IMR-90 (cell line): ENCODE measurements around the gene CARD14. TPM values are rescaled to one million over a fixed set of nuclear protein-coding genes. Genes with fewer than 3 reads are reported as not detected.
"Not testable (repeated sequence)": the region's sequence is repeated elsewhere in the genome, so short reads cannot be mapped to it uniquely, and the experiment has no call there.

ENCODE experiments used
- ATAC-seq: fragments of 200-7000 bp; cut with Tn5 transposase; 2 replicates; pipeline ENCODE4 v1.9.1; 2020; ENCODE audit warnings: low read depth, mild to moderate bottlenecking, moderate library complexity
- BruUV-seq: library from RNA; stranded (reverse); fragments of 400-500 nt; replicated peaks from 2 replicates; lab custom pipeline; 2021; lab: Mats Ljungman, UMichigan
- CTCF ChIA-PET: fragments of 300-600 bp; formaldehyde crosslinking; extraction: SDS; loops from one replicate; lab custom pipeline; 2021; ENCODE audit warnings: antibody characterized with exemption; lab: Yijun Ruan, JAX
- POLR2A ChIA-PET: fragments of 300-600 bp; sonication (Branson Sonifier 250); formaldehyde crosslinking; loops from one replicate; lab custom pipeline; 2022; ENCODE audit warnings: antibody characterized with exemption; ENCODE audit not compliant: unreplicated experiment; lab: Charles Lee
- DNase-seq: peaks from one replicate; pipeline ENCODE4 v3.0.0; 2013
- H2AFZ ChIP-seq: replicated peaks from 2 replicates; pipeline ENCODE3; 2013; ENCODE audit warnings: low read length, mild to moderate bottlenecking; ENCODE audit not compliant: poor library complexity
- H2AK5ac ChIP-seq: 2 replicates; pipeline ENCODE4 v1.6.1; 2013; ENCODE audit warnings: low read depth, low read length, inconsistent platforms
- H2AK9ac ChIP-seq: replicated peaks from 2 replicates; pipeline ENCODE3; 2013; ENCODE audit warnings: mild to moderate bottlenecking, low read depth, low read length, moderate library complexity; ENCODE audit not compliant: poor library complexity
- H2BK120ac ChIP-seq: 2 replicates; pipeline ENCODE4 v1.6.1; 2013; ENCODE audit warnings: low read depth, low read length, inconsistent platforms
- H2BK15ac ChIP-seq: 3 replicates; pipeline ENCODE4 v1.6.1; 2013; ENCODE audit warnings: low read depth, low read length, inconsistent platforms
- H2BK20ac ChIP-seq: 2 replicates; pipeline ENCODE4 v1.6.1; 2013; ENCODE audit warnings: low read depth, mild to moderate bottlenecking, inconsistent platforms, low read length, moderate library complexity
- H2BK5ac ChIP-seq: 2 replicates; pipeline ENCODE4 v1.6.1; 2013; ENCODE audit warnings: mild to moderate bottlenecking, low read depth, low read length, inconsistent platforms; ENCODE audit not compliant: poor library complexity, severe bottlenecking
- H3K14ac ChIP-seq: replicated peaks from 2 replicates; pipeline ENCODE4 v1.6.1; 2013; ENCODE audit warnings: low read depth, low read length, inconsistent platforms
- H3K18ac ChIP-seq: 2 replicates; pipeline ENCODE4 v1.6.1; 2013; ENCODE audit warnings: low read depth, low read length, control low read depth
- H3K23ac ChIP-seq: 2 replicates; pipeline ENCODE4 v1.6.1; 2013; ENCODE audit warnings: low read depth, low read length, inconsistent platforms
- H3K27ac ChIP-seq: 2 replicates; pipeline ENCODE4 v1.5.1; 2013; ENCODE audit warnings: mild to moderate bottlenecking, control low read depth, low read length; ENCODE audit not compliant: insufficient read depth
- H3K27me3 ChIP-seq: 2 replicates; pipeline ENCODE4 v1.6.1; 2013; ENCODE audit warnings: low read length; ENCODE audit not compliant: control insufficient read depth, insufficient read depth
- H3K36me3 ChIP-seq: 2 replicates; pipeline ENCODE4 v1.6.1; 2013; ENCODE audit warnings: low read length, mixed read lengths; ENCODE audit not compliant: control insufficient read depth, insufficient read depth
- H3K4ac ChIP-seq: 2 replicates; pipeline ENCODE4 v1.6.1; 2013; ENCODE audit warnings: low read depth, low read length, inconsistent platforms
- H3K4me1 ChIP-seq: 2 replicates; pipeline ENCODE4 v1.6.1; 2013; ENCODE audit warnings: low read length, mixed read lengths; ENCODE audit not compliant: control insufficient read depth, insufficient read depth
- H3K4me2 ChIP-seq: 2 replicates; pipeline ENCODE4 v1.6.1; 2013; ENCODE audit warnings: low read depth, mild to moderate bottlenecking, control low read depth, low read length, moderate library complexity
- H3K4me3 ChIP-seq: 2 replicates; pipeline ENCODE4 v1.5.1; 2013; ENCODE audit warnings: low read depth, mild to moderate bottlenecking, control low read depth, low read length, moderate library complexity; ENCODE audit not compliant: insufficient read depth
- H3K56ac ChIP-seq: 2 replicates; pipeline ENCODE4 v1.6.1; 2013; ENCODE audit warnings: low read length, inconsistent platforms; ENCODE audit not compliant: insufficient read depth; ENCODE audit errors: extremely low read depth
- H3K79me1 ChIP-seq, 2 experiments: 2 replicates each; pipeline ENCODE4 v1.6.1; 2013; ENCODE audit warnings: low read length in 2 of 2, inconsistent platforms in 1 of 2, low read depth in 1 of 2
- H3K9ac ChIP-seq: 2 replicates; pipeline ENCODE4 v1.6.1; 2013; ENCODE audit warnings: low read depth, low read length, control low read depth
- H3K9me1 ChIP-seq: 2 replicates; pipeline ENCODE4 v1.6.1; 2013; ENCODE audit warnings: low read length, inconsistent platforms; ENCODE audit not compliant: insufficient read depth
- H3K9me3 ChIP-seq: 2 replicates; pipeline ENCODE4 v1.6.1; 2013; ENCODE audit warnings: low read length; ENCODE audit not compliant: control insufficient read depth, insufficient read depth
- H4K20me1 ChIP-seq: 2 replicates; pipeline ENCODE4 v1.6.1; 2013; ENCODE audit warnings: low read length, inconsistent platforms; ENCODE audit not compliant: insufficient read depth
- H4K5ac ChIP-seq: 2 replicates; pipeline ENCODE4 v1.6.1; 2013; ENCODE audit warnings: mild to moderate bottlenecking, low read depth, low read length, control low read depth
- H4K8ac ChIP-seq, 2 experiments: 2 replicates each; pipeline ENCODE4 v1.6.1; 2013; ENCODE audit warnings: low read depth in 2 of 2, low read length in 2 of 2, control low read depth in 1 of 2, inconsistent platforms in 1 of 2
- H4K91ac ChIP-seq: 2 replicates; pipeline ENCODE4 v1.6.1; 2013; ENCODE audit warnings: low read depth, low read length, inconsistent platforms; ENCODE audit not compliant: insufficient read depth
- RCOR1 ChIP-seq: IDR thresholded peaks from 2 replicates; pipeline ENCODE4 v1.6.1; 2012; ENCODE audit warnings: mild to moderate bottlenecking, low read length, improper control_type of control experiment; ENCODE audit not compliant: insufficient replicate concordance
- RFX5 ChIP-seq: IDR thresholded peaks from 2 replicates; pipeline ENCODE4 v1.8.0; 2012; ENCODE audit warnings: low read depth, mild to moderate bottlenecking, low read length, moderate library complexity
- WGBS, 2 experiments: methylation state at CpG; one replicate each; pipeline versions ENCODE4 v1.1.5 to v1.1.7; 2013; ENCODE audit warnings: missing lambda C conversion rate in 2 of 2; ENCODE audit not compliant: insufficient read length in 1 of 2; ENCODE audit errors: extremely low coverage in 2 of 2; 5-methylcytosine and 5-hydroxymethylcytosine counted together
- dilution Hi-C: fragments of 300-500 bp; cut with HindIII; formaldehyde crosslinking; loops from one replicate; pipeline ENCODE4 v1.14.3; 2018; ENCODE audit warnings: low sequenced_read_pairs; ENCODE audit not compliant: unreplicated experiment
- in situ Hi-C: fragments of 300-500 bp; cut with MboI; formaldehyde crosslinking; loops from 3 replicates; pipeline ENCODE4 v1.14.3; 2019; ENCODE audit warnings: low sequenced_read_pairs, inconsistent platforms, mixed read lengths
- intact Hi-C: fragments of 100-400 bp; cut with micrococcal nuclease; formaldehyde crosslinking; loops from 2 replicates; pipeline ENCODE4 v1.10.0; 2022
- polyA plus RNA-seq, 3 experiments: library from polyadenylated mRNA; depleted of rRNA; stranded (reverse); fragments of >200 nt; gene quantifications; 2 replicates each; pipeline ENCODE4 v1.2.3, GENCODE V29; 2012; ENCODE audit warnings: low replicate concordance in 1 of 3
- total RNA-seq: library from RNA; depleted of rRNA; stranded (reverse); fragments of >200 nt; gene quantifications from 2 replicates; pipeline ENCODE4 v1.2.3, GENCODE V29; 2012
- TF ChIP-seq, protein P1 (sequence below): conservative IDR thresholded peaks from 2 replicates; pipeline ENCODE4 v1.5.1; 2012; ENCODE audit warnings: mild to moderate bottlenecking, low read depth, low read length, improper control_type of control experiment
- TF ChIP-seq, protein P2 (sequence below): fragments of 150-350 bp; IDR thresholded peaks from 2 replicates; pipeline ENCODE4 v1.6.1; 2017; ENCODE audit warnings: mild to moderate bottlenecking, antibody characterized with exemption, low read length, low read depth

CARD14 gene
- total and polyA plus RNA-seq, 2 of the 4 experiments (the other 2 are of a cell fraction) = not detected

- TF ChIP-seq, protein P1, sequence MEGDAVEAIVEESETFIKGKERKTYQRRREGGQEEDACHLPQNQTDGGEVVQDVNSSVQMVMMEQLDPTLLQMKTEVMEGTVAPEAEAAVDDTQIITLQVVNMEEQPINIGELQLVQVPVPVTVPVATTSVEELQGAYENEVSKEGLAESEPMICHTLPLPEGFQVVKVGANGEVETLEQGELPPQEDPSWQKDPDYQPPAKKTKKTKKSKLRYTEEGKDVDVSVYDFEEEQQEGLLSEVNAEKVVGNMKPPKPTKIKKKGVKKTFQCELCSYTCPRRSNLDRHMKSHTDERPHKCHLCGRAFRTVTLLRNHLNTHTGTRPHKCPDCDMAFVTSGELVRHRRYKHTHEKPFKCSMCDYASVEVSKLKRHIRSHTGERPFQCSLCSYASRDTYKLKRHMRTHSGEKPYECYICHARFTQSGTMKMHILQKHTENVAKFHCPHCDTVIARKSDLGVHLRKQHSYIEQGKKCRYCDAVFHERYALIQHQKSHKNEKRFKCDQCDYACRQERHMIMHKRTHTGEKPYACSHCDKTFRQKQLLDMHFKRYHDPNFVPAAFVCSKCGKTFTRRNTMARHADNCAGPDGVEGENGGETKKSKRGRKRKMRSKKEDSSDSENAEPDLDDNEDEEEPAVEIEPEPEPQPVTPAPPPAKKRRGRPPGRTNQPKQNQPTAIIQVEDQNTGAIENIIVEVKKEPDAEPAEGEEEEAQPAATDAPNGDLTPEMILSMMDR = no peak
- TF ChIP-seq RFX5 (no peak), RCOR1 (no peak)
- TF ChIP-seq, protein P2, sequence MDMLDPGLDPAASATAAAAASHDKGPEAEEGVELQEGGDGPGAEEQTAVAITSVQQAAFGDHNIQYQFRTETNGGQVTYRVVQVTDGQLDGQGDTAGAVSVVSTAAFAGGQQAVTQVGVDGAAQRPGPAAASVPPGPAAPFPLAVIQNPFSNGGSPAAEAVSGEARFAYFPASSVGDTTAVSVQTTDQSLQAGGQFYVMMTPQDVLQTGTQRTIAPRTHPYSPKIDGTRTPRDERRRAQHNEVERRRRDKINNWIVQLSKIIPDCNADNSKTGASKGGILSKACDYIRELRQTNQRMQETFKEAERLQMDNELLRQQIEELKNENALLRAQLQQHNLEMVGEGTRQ = no peak
These were observed 87.9 kb downstream of the CARD14 start (continued) for GRCh38 chr17:80257716-80258213.

DNA sequence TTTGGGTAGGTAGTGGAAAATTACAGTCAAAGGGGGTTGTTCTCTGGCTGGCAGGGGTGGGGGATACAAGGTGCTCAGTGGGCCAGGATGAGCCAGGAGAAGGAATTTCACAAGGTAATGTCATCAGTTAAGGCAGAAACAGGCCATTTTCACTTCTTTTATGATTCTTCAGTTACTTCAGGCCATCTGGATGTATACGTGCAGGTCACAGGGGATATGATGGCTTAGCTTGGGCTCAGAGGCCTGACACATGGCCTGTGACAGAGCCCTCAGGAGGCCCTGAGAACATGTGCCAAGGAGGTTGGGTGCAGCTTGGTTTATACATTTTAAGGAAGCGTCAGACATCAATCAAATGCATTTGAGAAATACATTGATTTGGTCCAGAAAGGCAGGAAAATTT, 88.5 kb downstream of the CARD14 start:
- WGBS, 2 experiments = 92% methylated on average over 2 of the region's 2 CpGs; no CpG with 5 or more reads in 1 of the 2 experiments
- H3K27ac ChIP-seq, in situ Hi-C loops, H3K14ac ChIP-seq, H4K20me1 ChIP-seq, ATAC-seq, H4K8ac ChIP-seq, H3K9me3 ChIP-seq, H2AK5ac ChIP-seq, H2AFZ ChIP-seq, BruUV-seq, H3K27me3 ChIP-seq, H2BK20ac ChIP-seq, dilution Hi-C loops, H3K4ac ChIP-seq, CTCF ChIA-PET, DNase-seq, H2BK5ac ChIP-seq, H3K4me3 ChIP-seq, H3K4me2 ChIP-seq, H2BK15ac ChIP-seq, H2AK9ac ChIP-seq, POLR2A ChIA-PET, H2BK120ac ChIP-seq, H4K5ac ChIP-seq, H3K56ac ChIP-seq, H3K18ac ChIP-seq, H3K9me1 ChIP-seq, H3K9ac ChIP-seq, H4K91ac ChIP-seq, H3K23ac ChIP-seq, H3K36me3 ChIP-seq: not testable (repeated sequence)
- Histone ChIP-seq H3K79me1 (peaks cover 6 to 23% of the 10 kb centered on the region in 2 experiments; a peak in 2 of 4 replicates), H3K4me1 (peaks cover 21% of the 10 kb centered on the region)
- intact Hi-C loops = loop anchor here (10.0 kb wide), 1 partner anchor 173 kb away; no protein-coding TSS in a partner anchor
